NAMALWA (cell line): Measurements from ENCODE around the gene OR11H1.
"Not testable (repeated sequence)": the region's sequence is repeated elsewhere in the genome, so short reads cannot be mapped to it uniquely, and the experiment has no call there.

Source experiments
- DNase-seq: peaks from one replicate; pipeline ENCODE4 v3.0.0-alpha.2; 2015; ENCODE audit warnings: low spot score

Gene OR11H1

GRCh38 chr22:15527892-15528291 lies at the start of gene OR11H1:
Gene OR11H1, plus strand, starts transcription at chr22:15528192. Its CDS starts 0 bp downstream, at chr22:15528192.
- DNase-seq, result not testable (repeated sequence)

- not testable (repeated sequence) for DNase-seq
These were observed 18.0 kb upstream of the OR11H1 start for GRCh38 chr22:15509967-15510366.

GRCh38 chr22:15515896-15516295 lies 12.1 kb upstream of the OR11H1 start:
- DNase-seq, result not testable (repeated sequence)

GRCh38 chr22:15553767-15554166 lies 25.8 kb downstream of the OR11H1 start:
- not testable (repeated sequence) for DNase-seq

GRCh38 chr22:15563461-15563860 lies 35.5 kb downstream of the OR11H1 start:
- not testable (repeated sequence) for DNase-seq

- not testable (repeated sequence) for DNase-seq
These were observed 37.1 kb downstream of the OR11H1 start for GRCh38 chr22:15565063-15565462.
